CD4-positive, alpha-beta T cell treated with Interleukin-15 for 1 hour (primary cell): ENCODE data around the gene SCARB1.

Experiments
- DNase-seq: peaks from one replicate; pipeline ENCODE4 v3.0.0-alpha.2; 2020

SCARB1 gene

GRCh38 chr12:124790650-124791400 lies 72.8 kb downstream of the SCARB1 start:
- DNase-seq, result no peak

DNA sequence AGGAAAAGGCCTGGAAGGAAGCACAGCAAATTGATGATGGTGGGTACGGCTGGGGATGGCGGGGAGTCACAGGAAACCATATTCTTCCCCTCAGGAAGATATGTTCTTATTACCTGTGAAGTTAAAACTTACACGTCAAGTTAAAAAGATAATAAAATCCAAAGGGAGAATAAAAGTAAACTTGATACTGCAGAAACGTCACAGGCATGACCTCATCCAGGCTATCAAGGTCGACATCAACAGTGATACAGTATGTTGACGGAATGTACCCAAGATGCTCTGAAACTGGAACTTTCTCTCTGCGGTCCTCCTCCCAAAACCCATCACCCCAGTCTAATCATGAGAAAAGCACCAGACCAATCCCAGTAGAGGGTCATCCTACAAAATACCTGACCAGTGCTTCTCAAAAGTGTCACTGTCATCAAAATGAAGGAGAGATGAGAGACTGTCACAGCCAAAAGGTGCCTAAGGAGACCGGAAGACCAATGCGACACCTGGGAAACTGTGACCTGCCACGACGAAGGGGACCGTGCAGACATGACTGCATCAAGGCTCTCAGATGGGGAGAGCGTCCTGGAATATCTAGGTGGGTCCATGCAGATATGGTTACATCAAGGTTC lies 74.6 kb downstream of the SCARB1 start:
- DNase-seq, result no peak

DNA sequence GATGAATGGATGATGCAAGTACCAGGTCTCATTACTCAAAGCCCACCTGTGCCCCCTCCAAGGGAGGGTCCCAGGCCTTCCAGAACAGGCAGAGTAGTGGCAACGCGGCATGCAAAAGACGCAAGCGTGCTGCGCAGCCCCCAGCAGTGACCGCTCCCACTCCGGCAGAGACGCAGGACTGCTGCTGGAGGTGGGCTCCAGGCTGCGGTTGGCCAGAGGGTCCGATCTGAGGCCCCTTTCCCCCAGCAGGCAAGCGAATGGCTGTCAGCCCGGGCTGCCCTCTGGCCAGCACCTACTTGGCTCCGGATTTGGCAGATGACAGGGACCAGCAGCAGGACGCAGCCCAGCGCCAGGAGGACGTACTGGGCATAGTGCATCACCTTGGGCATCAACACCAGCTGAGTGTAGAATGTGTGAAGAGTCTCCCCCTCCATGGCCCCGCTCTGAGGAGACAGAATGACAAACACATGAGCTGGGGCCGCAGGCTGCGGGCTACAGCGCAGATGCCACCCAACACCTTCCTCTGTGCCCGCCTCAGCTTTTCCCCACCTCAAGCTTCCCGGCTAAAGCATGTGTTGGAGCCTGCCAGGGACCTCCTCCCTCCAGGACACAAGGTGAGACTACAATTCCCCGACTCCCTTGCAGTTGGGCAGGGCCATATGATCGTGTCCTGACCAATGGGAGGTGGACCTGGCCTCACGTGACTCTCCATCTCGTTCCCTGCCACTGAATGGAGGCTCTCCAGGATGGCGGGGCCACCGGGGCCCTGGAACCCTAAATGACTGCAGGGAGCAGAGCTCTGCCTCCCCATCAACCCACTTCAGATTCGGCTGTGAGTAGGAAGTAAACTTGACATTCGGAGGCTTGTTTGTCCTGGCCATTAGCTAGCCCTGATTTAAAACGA lies 77.4 kb downstream of the SCARB1 start:
- no peak for DNase-seq

DNA sequence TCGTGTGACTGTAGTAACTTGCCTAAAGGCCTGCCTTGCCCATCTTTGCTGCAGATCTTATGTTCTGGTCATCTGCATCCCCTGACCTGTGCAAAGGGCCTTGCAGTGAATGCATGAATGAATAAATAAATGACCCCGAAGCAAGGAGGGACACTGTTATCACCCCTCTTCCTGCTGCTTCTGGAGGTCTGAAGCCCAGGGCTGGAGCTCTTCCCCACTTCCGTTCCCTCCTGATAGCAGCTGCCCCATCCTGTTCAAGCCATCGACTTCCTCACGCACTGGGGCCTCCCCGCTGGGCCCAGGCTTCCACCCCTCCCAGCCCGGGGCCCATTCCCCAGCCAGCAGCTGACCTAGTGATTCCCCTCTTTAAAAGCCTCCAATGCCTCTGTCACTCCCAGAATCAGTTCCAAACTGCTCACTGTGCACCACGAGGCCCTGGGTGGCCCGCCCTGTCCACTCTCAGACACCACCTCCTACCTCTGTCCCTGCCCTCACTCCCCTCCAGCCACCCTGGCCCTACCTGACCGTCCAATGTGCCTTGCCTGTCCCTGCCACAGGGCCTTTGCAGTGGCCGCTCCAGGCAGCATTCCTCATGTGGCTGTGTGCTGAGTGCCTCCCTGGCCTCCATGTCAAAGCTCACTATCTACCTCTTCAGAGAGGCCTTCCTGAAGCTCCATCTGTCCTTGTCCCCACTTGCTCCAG lies 78.6 kb downstream of the SCARB1 start:
- DNase-seq, result no peak

- DNase-seq, result no peak
Measured at GRCh38 chr12:124783087-124783486, 80.6 kb downstream of the SCARB1 start.

DNA sequence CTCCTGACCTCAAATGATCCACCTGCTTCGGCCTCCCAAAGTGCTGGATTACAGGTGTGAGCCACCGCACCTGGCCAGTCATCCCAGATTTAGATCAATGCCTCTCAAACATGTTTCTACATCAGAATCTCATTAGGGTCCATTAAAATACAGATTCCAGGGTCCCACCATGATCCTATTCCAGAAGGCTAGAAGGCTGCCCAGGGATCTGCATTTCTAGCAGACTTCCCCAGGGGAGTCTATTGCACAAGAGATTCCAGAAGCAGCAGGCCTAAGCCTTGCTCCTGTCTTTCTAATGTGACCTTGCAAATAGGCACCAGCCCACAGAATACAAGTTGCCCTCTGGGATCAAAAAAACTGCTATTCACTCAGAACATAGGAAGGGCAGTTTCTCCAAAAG lies 81.5 kb downstream of the SCARB1 start:
- no peak for DNase-seq

DNA sequence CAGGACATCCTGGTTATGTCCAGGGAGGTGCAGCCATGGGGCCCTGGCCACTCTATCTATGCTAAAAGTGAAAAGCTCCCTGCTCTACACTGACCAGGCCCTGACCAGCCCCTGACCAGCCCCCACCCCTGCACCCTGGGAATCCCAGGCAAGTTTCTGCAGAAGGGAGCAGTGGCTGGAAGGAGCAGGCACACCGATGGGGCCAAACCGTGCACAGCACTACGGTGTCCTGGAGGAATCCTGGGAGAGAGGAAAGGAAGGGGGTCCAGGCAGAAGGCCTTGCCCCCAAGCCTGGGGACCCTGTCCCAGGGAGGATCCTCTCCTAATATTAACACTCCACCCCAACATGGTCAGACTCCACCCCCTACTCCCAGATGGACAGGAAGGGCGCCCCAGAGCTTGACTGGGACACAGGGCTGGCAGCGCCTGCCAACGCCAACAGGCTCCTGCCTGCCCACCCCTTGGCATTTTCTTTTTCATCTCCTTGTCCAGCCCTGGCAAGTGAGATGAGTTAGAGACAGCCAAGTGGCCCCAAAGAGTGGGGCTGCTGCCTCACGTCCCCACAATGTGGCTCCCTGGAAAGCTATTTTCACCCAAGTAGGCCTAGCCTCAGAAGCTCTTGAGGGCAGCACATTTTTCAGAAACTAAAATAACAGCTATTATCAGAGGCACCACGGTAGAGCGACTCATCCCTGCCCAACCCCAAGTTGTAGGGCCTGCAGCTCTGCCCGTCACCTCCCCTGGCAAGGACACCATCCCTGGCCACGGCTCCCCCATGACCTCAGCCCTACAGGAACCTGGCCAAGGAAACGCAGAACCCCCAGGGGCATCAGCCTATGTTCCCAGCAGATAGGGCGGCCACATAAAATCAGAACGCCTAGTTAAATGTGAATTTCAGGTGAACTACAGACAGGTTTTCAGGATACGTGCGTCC lies 82.6 kb downstream of the SCARB1 start:
- DNase-seq, result no peak

- no peak for DNase-seq
Measured at GRCh38 chr12:124780336-124780735, 83.3 kb downstream of the SCARB1 start.

DNA sequence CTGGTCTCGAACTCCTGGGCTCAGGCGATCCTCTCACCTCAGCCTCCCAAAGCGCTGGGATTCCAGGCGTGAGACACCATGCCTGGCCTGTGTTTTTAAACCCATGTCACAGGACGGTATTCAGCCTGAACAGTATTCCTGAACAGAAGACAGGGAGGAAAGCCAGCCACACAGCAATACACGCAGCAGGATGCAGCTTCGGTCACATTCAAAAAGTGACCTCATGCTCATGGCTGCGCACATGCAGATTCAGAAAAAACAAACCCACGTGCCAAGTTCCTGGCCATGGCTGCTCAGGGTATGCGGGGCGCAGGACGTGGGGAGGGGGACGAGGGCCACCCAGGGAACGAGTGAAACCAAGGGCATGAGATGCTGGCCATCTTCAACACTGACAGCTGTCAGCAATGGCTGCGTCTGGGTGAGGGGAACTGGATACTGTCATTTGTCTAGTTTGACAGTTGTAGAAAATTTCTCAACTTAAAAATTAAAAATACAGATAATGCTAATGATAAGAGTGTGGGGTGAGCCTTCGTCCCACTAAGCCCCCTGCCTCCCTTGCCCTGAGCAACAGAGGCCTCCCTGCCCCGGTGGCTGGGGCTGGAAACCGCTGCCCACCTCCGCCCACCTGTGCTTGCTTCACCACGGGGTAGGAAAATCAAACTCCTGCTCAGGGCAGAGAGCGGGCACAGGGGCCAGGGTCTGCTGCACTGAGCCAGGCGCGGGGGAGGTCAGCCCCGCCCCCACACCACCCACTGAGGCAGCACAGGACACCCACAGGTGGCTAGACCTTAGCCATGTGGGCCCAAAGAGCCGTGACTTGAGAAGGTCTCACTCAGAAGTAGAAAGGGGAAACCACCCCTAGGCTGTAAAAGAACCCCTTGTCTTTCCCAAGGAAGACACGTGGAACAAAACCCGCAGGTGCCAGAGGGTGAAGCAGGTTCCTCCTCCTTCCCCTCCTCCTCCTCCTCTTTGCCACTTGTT lies 84.2 kb downstream of the SCARB1 start:
- no peak for DNase-seq

GRCh38 chr12:124778411-124778810 lies 85.3 kb downstream of the SCARB1 start:
- DNase-seq, result no peak

GRCh38 chr12:124777399-124778372 lies 86.0 kb downstream of the SCARB1 start:
- DNase-seq, result no peak

- DNase-seq, result no peak
Measured at GRCh38 chr12:124776125-124776513, 87.5 kb downstream of the SCARB1 start.

DNA sequence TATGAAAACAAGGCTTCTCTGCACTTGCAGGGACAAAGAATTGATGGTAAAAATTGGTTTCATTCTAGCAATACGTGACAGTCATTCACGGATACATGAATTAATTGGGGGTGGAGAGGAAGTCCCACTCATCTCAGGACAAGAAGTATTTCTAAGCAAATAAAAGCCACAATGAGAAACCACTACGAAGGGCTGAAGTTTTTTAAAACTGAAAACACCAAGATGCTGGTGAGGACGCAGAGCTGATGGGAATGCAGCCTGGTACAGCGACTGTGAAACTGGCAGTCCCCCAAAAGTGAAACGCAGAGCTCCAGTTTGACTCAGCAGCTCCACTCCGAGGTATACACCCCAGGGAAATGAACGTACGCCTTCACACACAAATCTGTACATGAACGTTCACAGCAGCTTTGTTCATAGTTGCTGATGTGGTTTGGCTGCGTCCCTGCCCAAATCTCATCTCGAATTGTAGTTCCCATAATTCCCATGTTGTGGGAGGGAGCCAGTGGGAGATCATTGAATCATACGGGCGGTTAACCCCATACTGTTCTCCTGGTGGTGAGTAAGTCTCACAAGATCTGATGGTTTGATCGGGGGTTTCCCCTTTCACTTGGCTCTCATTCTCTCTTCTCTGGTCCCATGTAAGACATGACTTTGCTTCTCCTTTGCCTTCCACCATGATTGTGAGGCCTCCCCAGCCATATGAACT lies 89.0 kb downstream of the SCARB1 start:
- DNase-seq, result peak; percentile 65

GRCh38 chr12:124774054-124774461 lies 89.6 kb downstream of the SCARB1 start:
- peak; percentile 71 for DNase-seq

DNA sequence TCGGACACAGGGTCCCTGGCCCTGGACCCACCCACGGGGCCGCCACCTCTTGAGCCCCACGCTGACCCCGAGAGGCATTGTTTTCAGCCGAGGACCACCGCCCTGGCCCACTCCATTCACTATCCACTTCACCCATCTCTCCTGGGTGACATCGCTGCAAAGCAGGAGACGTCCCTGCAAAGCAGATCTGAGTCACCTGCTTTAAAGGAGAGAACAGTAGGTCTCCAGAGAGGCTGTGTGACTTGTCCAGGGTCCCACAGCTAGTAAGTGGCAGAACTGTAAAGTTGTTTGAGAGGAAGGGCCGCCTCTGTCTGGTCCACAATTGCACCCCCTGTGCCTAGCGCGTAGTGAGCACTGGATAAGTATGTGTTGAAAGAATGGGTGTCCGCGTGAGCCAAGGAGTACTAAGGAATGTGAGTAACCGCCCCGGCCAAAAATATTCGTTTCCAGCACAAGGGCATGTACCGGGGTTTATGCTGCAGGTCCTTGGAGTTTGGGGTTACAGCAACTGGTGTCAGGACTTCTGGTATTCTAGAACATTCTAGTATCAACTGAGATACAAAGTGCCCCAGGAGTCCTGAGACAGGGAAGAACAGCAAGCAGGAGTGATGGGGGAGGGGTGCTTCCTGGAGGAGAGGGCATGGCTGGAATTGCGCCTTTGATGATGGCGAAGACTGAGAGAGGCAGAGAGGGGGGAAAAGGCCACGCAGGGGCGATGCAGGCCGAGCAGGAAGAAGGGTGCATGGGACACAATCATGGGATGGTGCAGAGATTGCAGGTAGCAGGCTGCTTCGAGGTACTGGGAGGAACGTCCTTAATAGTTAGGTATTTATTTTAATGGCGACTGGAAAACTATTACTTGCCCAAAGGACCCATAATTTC lies 91.1 kb downstream of the SCARB1 start:
- DNase-seq, result no peak

GRCh38 chr12:124771462-124772288 lies 92.0 kb downstream of the SCARB1 start:
- DNase-seq, result peak; percentile 74

GRCh38 chr12:124770728-124771127 lies 92.9 kb downstream of the SCARB1 start:
- no peak for DNase-seq
